ENCODE results near the gene MACROD2.

MACROD2 gene

DNA sequence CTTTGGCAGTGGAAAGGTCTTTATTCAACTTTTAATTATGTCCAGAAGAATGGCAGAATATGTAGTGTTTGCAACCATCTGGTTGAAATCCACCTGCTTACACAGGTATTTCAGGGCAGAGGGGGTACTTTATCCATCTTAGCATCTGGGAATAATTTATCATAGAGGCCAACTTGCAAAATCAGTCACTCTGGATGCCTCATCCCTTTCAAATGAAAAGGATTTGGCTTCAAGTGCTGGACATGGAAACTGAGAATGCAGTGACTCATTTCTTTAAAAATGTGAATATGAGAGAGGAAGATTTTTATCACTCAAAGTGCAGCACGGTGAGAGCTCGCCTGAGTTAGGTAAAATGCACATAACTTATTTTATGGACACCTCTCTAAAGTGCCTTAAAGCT, 1819.6 kb downstream of the MACROD2 start:
- H3K4me3 ChIP-seq (ENCODE audit: low read length): no peak overlapping the region
- DNase-seq (ENCODE audit: low read depth): peak; percentile 8
- TF ChIP-seq, protein P1, sequence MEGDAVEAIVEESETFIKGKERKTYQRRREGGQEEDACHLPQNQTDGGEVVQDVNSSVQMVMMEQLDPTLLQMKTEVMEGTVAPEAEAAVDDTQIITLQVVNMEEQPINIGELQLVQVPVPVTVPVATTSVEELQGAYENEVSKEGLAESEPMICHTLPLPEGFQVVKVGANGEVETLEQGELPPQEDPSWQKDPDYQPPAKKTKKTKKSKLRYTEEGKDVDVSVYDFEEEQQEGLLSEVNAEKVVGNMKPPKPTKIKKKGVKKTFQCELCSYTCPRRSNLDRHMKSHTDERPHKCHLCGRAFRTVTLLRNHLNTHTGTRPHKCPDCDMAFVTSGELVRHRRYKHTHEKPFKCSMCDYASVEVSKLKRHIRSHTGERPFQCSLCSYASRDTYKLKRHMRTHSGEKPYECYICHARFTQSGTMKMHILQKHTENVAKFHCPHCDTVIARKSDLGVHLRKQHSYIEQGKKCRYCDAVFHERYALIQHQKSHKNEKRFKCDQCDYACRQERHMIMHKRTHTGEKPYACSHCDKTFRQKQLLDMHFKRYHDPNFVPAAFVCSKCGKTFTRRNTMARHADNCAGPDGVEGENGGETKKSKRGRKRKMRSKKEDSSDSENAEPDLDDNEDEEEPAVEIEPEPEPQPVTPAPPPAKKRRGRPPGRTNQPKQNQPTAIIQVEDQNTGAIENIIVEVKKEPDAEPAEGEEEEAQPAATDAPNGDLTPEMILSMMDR (conservative IDR thresholded peaks at IDR 0.05; ENCODE audit: low read length): no peak

DNA sequence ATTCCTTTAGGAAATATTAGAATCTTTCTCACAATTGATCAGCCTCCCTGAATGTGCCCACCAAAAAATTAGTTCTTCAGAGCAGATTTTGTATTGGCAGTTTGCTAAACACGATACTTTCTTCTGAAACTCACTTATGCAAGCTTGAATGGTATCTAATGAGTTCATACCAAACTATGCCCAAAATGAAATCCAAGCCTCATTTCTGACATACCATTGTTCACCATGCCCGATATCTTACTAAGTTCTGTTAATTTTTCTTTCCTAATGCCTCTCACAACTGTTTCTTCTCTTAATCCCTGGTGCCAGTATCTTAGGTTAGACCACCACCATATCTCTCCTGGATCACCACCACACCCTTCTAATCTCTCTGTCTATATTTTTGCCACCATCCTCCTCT, 1822.0 kb downstream of the MACROD2 start:
- TF ChIP-seq, protein P1 (conservative IDR thresholded peaks at IDR 0.05; ENCODE audit: low read length): no peak

DNA sequence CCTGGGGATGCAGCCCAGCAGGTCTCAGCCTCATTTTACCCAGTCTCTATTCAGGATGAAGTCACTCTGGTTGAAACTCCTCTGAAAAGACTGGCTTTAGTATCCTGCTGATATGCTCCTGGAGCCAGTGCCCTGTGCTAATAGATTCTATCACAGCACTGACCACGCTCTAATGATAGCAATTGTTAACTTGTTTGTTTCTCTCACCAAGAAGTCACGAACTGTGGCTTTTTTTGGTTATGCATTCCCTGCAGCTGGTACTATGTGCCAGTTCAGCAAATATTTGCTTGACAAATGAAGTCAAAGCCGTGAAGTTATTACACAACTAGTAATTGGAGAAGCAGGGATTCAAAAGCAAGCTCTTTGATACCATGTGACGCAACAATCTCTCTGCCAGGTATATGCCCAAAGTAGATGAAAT, 1823.3 kb downstream of the MACROD2 start:
- DNase-seq (ENCODE audit: low read depth): no peak
- TF ChIP-seq, protein P1 (conservative IDR thresholded peaks at IDR 0.05; ENCODE audit: low read length): no peak

More for the DNA sequence above, 1822.0 kb downstream of the MACROD2 start:
- H3K4me3 ChIP-seq (ENCODE audit: low read length): no peak overlapping the region
- no peak for DNase-seq (ENCODE audit: low read depth)

DNA sequence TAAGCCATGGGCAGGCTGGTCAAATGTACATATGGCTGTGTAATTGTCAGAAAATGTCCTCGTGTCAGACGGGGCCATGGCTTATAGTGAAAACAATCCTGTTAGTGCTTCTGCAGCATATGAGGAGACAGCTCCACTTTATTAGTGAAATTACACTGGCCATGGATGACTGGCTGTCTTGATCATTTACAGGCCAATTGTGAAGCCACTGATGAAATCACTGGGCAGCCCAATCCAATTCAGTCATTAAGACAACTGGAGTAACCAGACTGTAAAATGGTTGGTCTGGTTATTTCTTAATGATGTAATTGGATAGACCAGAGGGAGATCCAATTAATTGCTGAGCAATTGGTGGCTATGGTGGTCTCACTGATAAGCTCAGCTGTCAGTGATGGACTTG, 1828.4 kb downstream of the MACROD2 start:
- no peak overlapping the region for H3K4me3 ChIP-seq (ENCODE audit: low read length)
- TF ChIP-seq, protein P1 (conservative IDR thresholded peaks at IDR 0.05; ENCODE audit: low read length): no peak
- no peak for DNase-seq (ENCODE audit: low read depth)

More for the DNA sequence above, 1823.3 kb downstream of the MACROD2 start:
- no peak overlapping the region for H3K4me3 ChIP-seq (ENCODE audit: low read length)

DNA sequence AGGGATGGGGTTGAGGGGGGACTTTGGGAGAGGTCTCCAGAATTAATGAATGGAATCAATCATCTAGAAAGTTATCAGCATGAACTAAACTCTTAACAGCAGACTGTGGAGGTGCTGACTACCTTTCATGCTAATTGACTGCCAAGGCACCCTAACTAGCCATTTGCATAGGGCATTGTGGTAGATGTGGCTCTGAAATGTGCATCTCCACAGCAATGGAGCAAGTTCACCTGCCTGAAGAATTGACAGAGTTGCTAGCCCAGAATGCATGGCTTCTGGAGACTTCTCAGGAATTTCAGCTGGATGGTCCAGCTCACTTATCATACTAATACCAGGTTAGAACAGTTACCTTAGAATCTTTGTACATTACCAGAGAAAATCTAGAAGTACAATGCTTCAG, 1832.3 kb downstream of the MACROD2 start:
- H3K4me3 ChIP-seq (ENCODE audit: low read length): no peak overlapping the region
- TF ChIP-seq, protein P1 (conservative IDR thresholded peaks at IDR 0.05; ENCODE audit: low read length): no peak
- no peak for DNase-seq (ENCODE audit: low read depth)

DNA sequence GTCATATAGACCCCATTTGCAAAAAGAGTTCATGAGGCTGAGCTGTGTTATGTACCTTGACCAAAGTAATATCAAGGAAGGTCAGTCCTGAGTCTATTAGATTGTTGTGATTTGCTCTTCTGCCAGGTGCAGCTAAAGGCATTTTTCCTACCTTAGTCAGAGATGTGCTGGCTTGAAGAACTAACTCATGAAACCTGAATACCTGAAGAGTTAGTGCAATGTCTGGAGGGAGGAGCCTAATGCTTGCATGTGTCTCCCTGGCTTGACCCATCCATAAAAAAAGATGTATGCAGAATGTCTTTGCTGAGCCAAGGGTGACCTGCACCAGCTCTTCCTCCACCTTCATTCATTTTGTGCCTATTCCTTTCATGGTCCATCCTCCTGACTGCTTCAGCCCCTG, 1835.9 kb downstream of the MACROD2 start:
- TF ChIP-seq, protein P1 (conservative IDR thresholded peaks at IDR 0.05; ENCODE audit: low read length): no peak
- no peak overlapping the region for H3K4me3 ChIP-seq (ENCODE audit: low read length)

DNA sequence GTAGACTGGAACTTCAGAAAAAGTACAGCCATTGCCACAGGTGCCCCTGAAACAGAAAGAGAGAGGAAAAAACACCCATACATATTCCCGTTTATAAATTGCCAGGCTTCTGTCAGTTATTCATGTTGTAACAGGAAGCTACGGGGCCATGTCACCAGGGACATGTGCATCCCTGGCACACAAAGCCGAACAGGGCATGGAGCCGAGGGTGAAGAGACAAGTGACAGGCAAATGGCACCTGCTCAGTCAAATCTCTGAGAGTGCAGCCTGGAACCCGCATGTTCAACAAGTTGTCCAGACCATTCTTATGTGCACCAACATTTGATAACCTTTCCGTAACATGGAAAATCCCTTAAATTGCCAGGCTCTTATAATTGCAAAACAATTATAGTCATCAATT, 1837.2 kb downstream of the MACROD2 start:
- DNase-seq (ENCODE audit: low read depth): no peak
- TF ChIP-seq, protein P1 (conservative IDR thresholded peaks at IDR 0.05; ENCODE audit: low read length): no peak
- no peak overlapping the region for H3K4me3 ChIP-seq (ENCODE audit: low read length)

More for the DNA sequence above, 1835.9 kb downstream of the MACROD2 start:
- no peak for DNase-seq (ENCODE audit: low read depth)
